SKM-1 (cell line): ENCODE data around the gene CD80.

ENCODE experiments used
- DNase-seq: peaks from one replicate; lab custom pipeline; 2025; ENCODE audit not compliant: unreplicated experiment; lab: John Stamatoyannopoulos, UW

CD80 gene

DNA sequence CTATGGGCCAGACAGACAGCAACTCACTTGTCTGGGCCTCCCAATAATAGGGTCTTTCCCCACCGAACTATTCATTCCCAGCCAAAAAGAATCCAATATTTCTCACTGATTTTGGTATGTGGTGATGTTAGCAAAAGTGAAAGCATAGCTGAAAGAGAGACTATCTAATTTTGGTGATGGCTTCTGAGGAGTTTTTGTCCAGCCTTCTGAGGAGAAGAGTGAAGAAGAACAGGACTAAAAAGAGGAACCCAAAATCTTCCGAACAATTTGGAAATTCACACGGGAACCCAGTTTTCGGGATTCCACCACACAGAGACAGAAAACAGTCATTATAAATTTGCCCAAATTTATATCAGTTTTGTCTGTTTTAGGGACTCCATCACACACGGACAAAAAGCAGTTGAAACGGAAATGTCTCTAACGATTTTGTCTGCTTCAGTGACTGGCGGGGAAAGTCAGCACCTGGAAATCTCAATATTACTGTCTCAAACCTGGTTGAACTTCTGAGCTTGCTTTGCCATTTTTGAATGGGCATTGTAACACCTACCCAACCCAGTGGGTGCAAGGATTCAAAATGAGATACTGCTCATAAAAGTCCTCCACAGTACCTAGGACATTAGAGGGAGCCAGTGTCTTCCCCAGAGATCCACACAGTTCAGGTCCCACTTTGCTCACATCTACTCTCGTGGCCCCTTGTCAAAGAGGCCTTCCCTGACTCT is 9.1 kb downstream of the CD80 start:
- no peak for DNase-seq

- DNase-seq, result no peak
These were observed 11.1 kb downstream of the CD80 start for GRCh38 chr3:119548341-119548740.

- no peak for DNase-seq
These were observed 12.2 kb downstream of the CD80 start for GRCh38 chr3:119547227-119547626.

DNA sequence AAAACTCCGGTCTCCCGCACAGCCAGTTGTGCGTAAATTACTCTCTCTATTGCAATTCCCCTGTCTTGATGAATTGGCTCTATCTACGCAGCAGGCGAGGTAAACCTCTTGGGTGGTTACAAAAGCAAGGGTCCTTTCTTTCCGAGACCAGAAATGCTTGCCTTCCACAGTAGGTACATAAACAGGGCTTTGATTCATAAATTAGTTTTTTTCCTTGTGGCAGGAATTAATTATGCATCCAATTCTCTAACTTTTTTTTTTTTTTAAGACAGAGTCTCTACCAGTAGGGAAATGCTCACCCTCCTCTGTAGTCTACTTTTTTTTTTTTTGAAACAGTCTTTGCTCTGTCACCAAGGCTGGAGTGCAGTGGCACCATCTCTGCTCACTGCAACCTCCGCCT is 16.3 kb downstream of the CD80 start:
- DNase-seq, result no peak

- DNase-seq, result no peak
These were observed 17.1 kb downstream of the CD80 start for GRCh38 chr3:119542168-119542767.

- no peak for DNase-seq
These were observed 17.9 kb downstream of the CD80 start for GRCh38 chr3:119541547-119541946.

DNA sequence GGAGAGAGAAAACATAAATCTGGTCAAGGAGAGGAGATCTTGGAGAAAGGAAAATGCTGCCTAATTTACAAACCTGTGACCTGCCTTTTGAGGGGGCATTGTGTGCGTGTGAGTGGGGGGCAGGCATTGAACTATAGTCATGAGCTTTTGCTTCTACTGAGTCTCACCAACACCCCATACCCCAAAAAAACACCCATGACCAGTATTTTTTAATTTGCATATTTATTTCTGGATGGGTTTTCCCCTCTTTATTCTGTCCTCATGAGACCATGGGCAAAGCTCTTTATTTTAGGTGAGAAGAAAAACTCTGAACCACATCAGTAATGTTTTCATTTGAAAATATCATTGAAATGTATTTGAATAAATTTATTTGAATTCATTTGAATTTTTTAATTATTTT is 20.6 kb downstream of the CD80 start:
- DNase-seq, result no peak

- no peak for DNase-seq
These were observed 22.7 kb downstream of the CD80 start for GRCh38 chr3:119536757-119537156.

GRCh38 chr3:119534296-119534695 is 25.1 kb downstream of the CD80 start:
- DNase-seq, result no peak

DNA sequence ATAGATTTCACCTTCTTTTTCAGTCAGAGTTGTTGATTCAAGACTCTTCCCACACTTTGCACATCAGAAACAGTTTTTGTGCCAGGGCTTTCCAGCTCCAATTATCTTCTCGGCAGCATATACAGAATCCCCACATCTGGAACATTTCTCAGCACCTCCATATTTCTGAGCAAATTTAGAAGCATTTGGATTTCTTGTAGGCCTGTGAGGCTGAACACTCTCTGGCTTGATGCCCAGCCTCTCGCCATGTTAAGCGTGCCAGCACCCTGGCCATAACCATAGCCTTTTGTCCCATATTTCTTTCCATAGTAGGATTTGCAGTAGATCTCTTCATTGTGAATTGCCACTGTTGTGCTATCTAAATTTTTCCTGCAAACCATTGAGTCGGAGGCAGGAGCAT is 28.3 kb downstream of the CD80 start:
- DNase-seq, result no peak

- no peak for DNase-seq
These were observed 29.0 kb downstream of the CD80 start for GRCh38 chr3:119530456-119530855.

DNA sequence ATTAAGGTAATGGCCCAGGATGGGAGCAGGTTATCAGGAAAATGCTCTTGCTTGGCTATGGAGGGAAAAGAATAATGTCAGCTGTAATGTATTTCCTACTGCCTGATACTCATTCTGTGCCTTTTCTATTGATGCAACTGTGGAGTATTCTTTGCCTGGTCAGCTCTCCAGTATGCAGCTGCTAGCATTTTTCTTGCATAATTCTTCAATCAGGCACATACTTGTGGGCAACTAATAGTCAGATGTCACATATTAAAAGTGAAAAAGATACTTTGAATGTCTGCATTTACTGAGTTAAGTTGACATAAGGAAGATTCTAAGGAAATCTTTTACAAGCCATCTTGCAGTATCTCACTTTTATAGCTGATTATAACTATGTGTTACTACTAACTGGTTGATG is 29.5 kb downstream of the CD80 start:
- DNase-seq, result no peak

DNA sequence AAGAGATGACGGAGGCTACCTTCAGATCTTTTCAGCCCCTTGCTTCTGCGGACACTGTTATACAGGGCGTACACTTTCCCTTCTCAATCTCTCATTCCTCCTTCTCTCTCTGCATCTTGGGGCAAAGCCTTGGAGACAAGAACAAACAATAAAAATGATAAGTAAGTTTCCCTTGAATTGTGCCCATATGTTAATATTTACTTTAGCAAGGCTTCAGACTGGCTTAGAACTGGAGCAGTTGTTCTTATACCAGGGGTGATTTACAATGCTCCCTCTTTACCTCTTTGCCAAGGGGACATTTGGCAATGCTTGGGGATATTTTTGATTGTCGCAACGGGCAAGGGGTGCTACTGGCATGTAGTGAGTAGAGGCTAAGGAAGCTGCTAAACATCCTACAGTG is 31.7 kb downstream of the CD80 start:
- DNase-seq, result no peak

- no peak for DNase-seq
These were observed 34.3 kb downstream of the CD80 start for GRCh38 chr3:119524931-119525662.

DNA sequence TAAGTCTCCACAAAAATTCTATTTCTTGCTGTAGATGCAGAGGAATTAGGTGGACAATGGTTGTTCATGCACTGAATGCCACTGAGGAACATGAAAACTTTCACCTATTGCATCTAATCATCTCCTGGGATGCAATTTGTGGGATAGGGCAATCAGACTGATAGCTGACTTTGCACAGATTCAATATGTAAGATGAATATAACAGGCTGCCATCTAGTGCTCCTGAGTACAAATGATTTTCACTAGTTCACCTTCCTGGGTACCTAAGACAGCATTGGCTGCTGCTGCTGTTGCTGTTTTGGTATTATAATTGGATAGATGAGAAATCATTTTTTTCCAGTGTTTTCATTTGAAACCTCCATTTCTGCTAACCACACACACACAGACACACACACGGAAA is 41.4 kb downstream of the CD80 start:
- no peak for DNase-seq

GRCh38 chr3:119517112-119517511 is 42.3 kb downstream of the CD80 start:
- no peak for DNase-seq

GRCh38 chr3:119514637-119515036 is 44.8 kb downstream of the CD80 start:
- no peak for DNase-seq

GRCh38 chr3:119510690-119511089 is 48.7 kb downstream of the CD80 start:
- DNase-seq, result no peak

- no peak for DNase-seq
These were observed 51.1 kb downstream of the CD80 start for GRCh38 chr3:119508172-119508845.

DNA sequence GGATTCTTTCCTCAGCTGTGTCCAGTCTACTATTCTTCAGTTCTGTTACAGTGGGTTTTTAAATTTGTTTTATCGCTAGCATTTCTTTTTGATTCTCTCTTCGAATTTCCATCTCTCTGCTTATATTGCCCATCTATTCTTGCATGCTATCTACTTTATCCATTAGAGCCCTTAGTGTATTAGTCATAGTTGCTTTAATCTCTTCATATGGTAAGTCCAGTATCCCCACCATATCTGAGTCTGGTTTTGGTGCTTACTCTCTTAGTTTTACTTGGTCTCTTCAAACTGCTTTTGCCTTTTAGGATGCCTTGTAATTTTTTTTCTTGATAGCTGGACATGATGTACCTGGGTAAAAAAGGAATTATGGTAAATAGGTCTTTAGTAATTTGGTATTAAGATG is 52.0 kb downstream of the CD80 start:
- DNase-seq, result no peak

DNA sequence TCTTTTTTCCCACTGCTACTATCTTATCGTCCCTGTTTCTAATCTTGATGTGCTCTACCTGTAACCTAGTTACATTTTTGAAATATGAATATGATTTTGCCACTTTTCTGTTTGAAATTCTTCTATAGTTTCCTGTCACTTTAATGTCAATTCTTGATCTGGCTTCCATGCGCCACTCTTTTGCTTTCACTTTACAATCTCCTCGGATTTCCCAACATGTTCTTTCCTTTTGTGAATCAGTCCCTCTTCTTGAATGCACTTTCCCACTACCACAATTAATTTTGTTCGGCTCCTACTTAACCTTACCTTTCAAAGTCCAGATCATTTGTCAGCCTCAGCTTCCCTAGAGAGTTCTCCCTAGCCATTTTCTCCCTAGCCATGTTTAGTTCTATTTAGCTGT is 52.8 kb downstream of the CD80 start:
- DNase-seq, result no peak

DNA sequence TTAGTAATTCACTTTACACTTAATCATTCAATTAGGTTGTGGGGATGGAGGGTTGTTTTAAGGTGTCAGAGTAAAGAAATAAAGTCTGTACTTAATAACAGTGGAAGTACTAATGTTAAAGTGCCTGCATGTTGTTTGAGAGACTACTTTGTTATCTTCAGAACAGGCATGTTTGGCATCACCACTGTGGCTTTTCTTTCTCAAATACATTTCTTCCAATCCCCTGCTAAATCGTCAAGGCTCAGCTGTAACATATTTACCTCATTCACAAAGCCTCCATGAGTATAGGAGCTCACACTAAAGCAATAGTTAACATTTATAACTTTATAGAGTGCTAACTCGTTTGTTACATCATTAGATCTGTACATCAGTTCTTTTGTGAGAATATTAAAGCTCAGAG is 58.5 kb downstream of the CD80 start:
- no peak for DNase-seq
